SIG-M5 treated with dmso at 0.1 percent for 504 hours (cell line): ENCODE measurements around the gene BPIFB4.
"Not testable (repeated sequence)": the region's sequence is repeated elsewhere in the genome, so short reads cannot be mapped to it uniquely, and the experiment has no call there.

Experiments
- DNase-seq: peaks from one replicate; lab custom pipeline; 2025; ENCODE audit not compliant: unreplicated experiment; lab: John Stamatoyannopoulos, UW

Gene BPIFB4

GRCh38 chr20:33115501-33115900 is 36.1 kb downstream of the BPIFB4 start:
- DNase-seq = not testable (repeated sequence)

GRCh38 chr20:33119725-33120720 is 40.6 kb downstream of the BPIFB4 start:
- no peak for DNase-seq

- DNase-seq = no peak
These were observed 41.5 kb downstream of the BPIFB4 start for GRCh38 chr20:33120934-33121333.

- DNase-seq = not testable (repeated sequence)
These were observed 42.9 kb downstream of the BPIFB4 start for GRCh38 chr20:33122297-33122696.

- no peak for DNase-seq
These were observed 44.8 kb downstream of the BPIFB4 start for GRCh38 chr20:33124261-33124660.

- no peak for DNase-seq
These were observed 45.6 kb downstream of the BPIFB4 start for GRCh38 chr20:33124994-33125393.

- no peak for DNase-seq
These were observed 46.5 kb downstream of the BPIFB4 start for GRCh38 chr20:33125983-33126382.

- DNase-seq = no peak
These were observed 48.1 kb downstream of the BPIFB4 start for GRCh38 chr20:33127422-33128097.

- no peak for DNase-seq
These were observed 51.2 kb downstream of the BPIFB4 start for GRCh38 chr20:33130568-33131061.

GRCh38 chr20:33131949-33132473 is 52.6 kb downstream of the BPIFB4 start:
- no peak for DNase-seq

GRCh38 chr20:33132513-33133372 is 53.3 kb downstream of the BPIFB4 start:
- DNase-seq = no peak

- DNase-seq = no peak
These were observed 54.0 kb downstream of the BPIFB4 start for GRCh38 chr20:33133373-33133941.

GRCh38 chr20:33137195-33137594 is 57.8 kb downstream of the BPIFB4 start:
- no peak for DNase-seq

- DNase-seq = no peak
These were observed 60.0 kb downstream of the BPIFB4 start for GRCh38 chr20:33139467-33139866.

GRCh38 chr20:33145521-33145920 is 66.1 kb downstream of the BPIFB4 start:
- DNase-seq = no peak

GRCh38 chr20:33147299-33147698 is 67.9 kb downstream of the BPIFB4 start:
- no peak for DNase-seq

- no peak for DNase-seq
These were observed 68.6 kb downstream of the BPIFB4 start for GRCh38 chr20:33148040-33148439.

GRCh38 chr20:33154252-33154651 is 74.8 kb downstream of the BPIFB4 start:
- no peak for DNase-seq

- DNase-seq = no peak
These were observed 79.4 kb downstream of the BPIFB4 start for GRCh38 chr20:33158637-33159385.

GRCh38 chr20:33159713-33160112 is 80.3 kb downstream of the BPIFB4 start:
- no peak for DNase-seq
